HL-60/S4 treated with phorbol 12-myristate 13-acetate at 8.2 ng/mL for 4 days and 3 days (cell line): ENCODE measurements around the gene TRAPPC14.

Source experiments
- in situ Hi-C: fragments of 300-500 bp; cut with MboI; formaldehyde crosslinking; loops from 2 replicates; pipeline ENCODE4 v1.15.0; 2022; ENCODE audit warnings: low sequenced_read_pairs

The TRAPPC14 gene

GRCh38 chr7:100105534-100105933 lies 53.0 kb downstream of the TRAPPC14 start:
- in situ Hi-C loops: no loop called here
